22Rv1 (cell line): ENCODE measurements around the gene PODXL.

Experiments used
- H3K27ac ChIP-seq: fragments of 450-650 bp; 2 replicates; pipeline ENCODE4 v1.5.1; 2017
- CTCF ChIP-seq: fragments of 450-650 bp; IDR thresholded peaks from 2 replicates; pipeline ENCODE4 v1.5.1; 2017; ENCODE audit warnings: mild to moderate bottlenecking
- ZFX ChIP-seq: fragments of 450-650 bp; IDR thresholded peaks from 2 replicates; pipeline ENCODE4 v1.6.1; 2017; ENCODE audit warnings: antibody characterized with exemption, borderline replicate concordance

Gene PODXL

GRCh38 chr7:131546126-131546525 lies 10.3 kb downstream of the PODXL start:
- TF ChIP-seq ZFX (no peak), CTCF (no peak)
- H3K27ac ChIP-seq = no peak overlapping the region

- peak; percentile 24; the same call in 1 of the 2 replicates for TF ChIP-seq CTCF
- no peak for TF ChIP-seq ZFX
- no peak overlapping the region for H3K27ac ChIP-seq
Observed at GRCh38 chr7:131544449-131545301, 11.8 kb downstream of the PODXL start.

- no peak overlapping the region for H3K27ac ChIP-seq
Observed at GRCh38 chr7:131544021-131544420, 12.4 kb downstream of the PODXL start.

GRCh38 chr7:131543298-131543697 lies 13.1 kb downstream of the PODXL start:
- TF ChIP-seq ZFX (no peak), CTCF (no peak)
- H3K27ac ChIP-seq = no peak overlapping the region

More at GRCh38 chr7:131544021-131544420, 12.4 kb downstream of the PODXL start:
- no peak for TF ChIP-seq ZFX
- TF ChIP-seq CTCF = no peak

GRCh38 chr7:131540491-131541162 lies 15.8 kb downstream of the PODXL start:
- no peak for TF ChIP-seq CTCF
- TF ChIP-seq ZFX = no peak
- no peak overlapping the region for H3K27ac ChIP-seq

GRCh38 chr7:131538813-131539179 lies 17.6 kb downstream of the PODXL start:
- H3K27ac ChIP-seq = no peak overlapping the region
- TF ChIP-seq ZFX = no peak
- no peak for TF ChIP-seq CTCF

- TF ChIP-seq CTCF (no peak), ZFX (no peak)
- no peak overlapping the region for H3K27ac ChIP-seq
Observed at GRCh38 chr7:131538071-131538812, 18.2 kb downstream of the PODXL start.
